Endothelial cell of umbilical vein (primary cell): Measurements from ENCODE around the gene NUAK1. TPM values are rescaled to one million over a fixed set of nuclear protein-coding genes. Genes with fewer than 3 reads are reported as not detected.

Source experiments
- BruUV-seq: library from RNA; stranded (reverse); fragments of 400-500 nt; replicated peaks from 2 replicates; lab custom pipeline; 2021; lab: Mats Ljungman, UMichigan
- CTCF ChIA-PET: fragments of 300-600, 350-600 bp; sonication (Branson Sonifier 250); formaldehyde crosslinking; loops from one replicate; lab custom pipeline; 2021; ENCODE audit warnings: antibody characterized with exemption, inconsistent platforms; lab: Charles Lee
- POLR2A ChIA-PET: fragments of 300-600, 350-600 bp; sonication (Branson Sonifier 250); formaldehyde crosslinking; loops from one replicate; lab custom pipeline; 2021; ENCODE audit warnings: antibody characterized with exemption, inconsistent platforms; lab: Charles Lee
- DNase-seq: peaks from one replicate; pipeline ENCODE4 v3.0.0-alpha.2; 2011; ENCODE audit warnings: low read depth, low spot score
- FAIRE-seq: peaks from 2 replicates; lab custom pipeline; 2011; peaks lifted over from hg19 to GRCh38; lab: Jason Lieb, UNC
- H2AFZ ChIP-seq: 2 replicates; pipeline ENCODE4 v1.6.0; 2012; ENCODE audit warnings: low read depth, low read length, control low read depth, inconsistent platforms
- H3K27ac ChIP-seq: 2 replicates; pipeline ENCODE4 v1.5.1; 2011; ENCODE audit warnings: low read depth, mild to moderate bottlenecking, control low read depth, low read length, moderate library complexity; ENCODE audit not compliant: insufficient read depth
- H3K27me3 ChIP-seq, 2 experiments: 2 replicates each; pipeline versions ENCODE4 v1.6.0 to v1.6.1; 2011; ENCODE audit warnings: low read length in 2 of 2, mixed read lengths in 1 of 2; ENCODE audit not compliant: control insufficient read depth in 2 of 2, insufficient read depth in 2 of 2
- H3K36me3 ChIP-seq, 2 experiments: 2 replicates in 1 of 2; 3 replicates in 1 of 2; pipeline ENCODE4 v1.5.1; 2011; ENCODE audit warnings: low read length in 2 of 2, mild to moderate bottlenecking in 1 of 2, moderate library complexity in 1 of 2; ENCODE audit not compliant: control insufficient read depth in 2 of 2, insufficient read depth in 2 of 2; ENCODE audit errors: extremely low read depth in 1 of 2
- H3K4me1 ChIP-seq: 3 replicates; pipeline ENCODE4 v1.5.1; 2011; ENCODE audit warnings: mild to moderate bottlenecking, low read length; ENCODE audit not compliant: control insufficient read depth, insufficient read depth; ENCODE audit errors: extremely low read depth
- H3K4me2 ChIP-seq: 2 replicates; pipeline ENCODE4 v1.6.1; 2011; ENCODE audit warnings: low read length, control low read depth, mixed read lengths; ENCODE audit not compliant: insufficient read depth
- H3K4me3 ChIP-seq, 3 experiments: fragments of 200-600 bp in 1 of 3; sonication (generic), shearing (Covaris generic) in 1 of 3; replicated peaks in 1 of 3; 2 replicates each; pipeline ENCODE4 v1.5.1; 2011 to 2016; ENCODE audit warnings: control low read depth in 3 of 3, low read length in 3 of 3, mild to moderate bottlenecking in 2 of 3, inconsistent platforms in 1 of 3, low read depth in 1 of 3, moderate library complexity in 1 of 3; ENCODE audit not compliant: insufficient read depth in 1 of 3
- H3K79me2 ChIP-seq: 2 replicates; pipeline ENCODE4 v1.6.0; 2012; ENCODE audit warnings: low read length, inconsistent platforms; ENCODE audit not compliant: control insufficient read depth, insufficient read depth
- H3K9ac ChIP-seq: replicated peaks from 2 replicates; pipeline ENCODE3; 2011; ENCODE audit warnings: low read length, control low read depth; ENCODE audit not compliant: insufficient read depth; ENCODE audit errors: extremely low read depth
- H3K9me1 ChIP-seq: replicated peaks from 3 replicates; pipeline ENCODE4 v1.6.0; 2011; ENCODE audit warnings: mild to moderate bottlenecking, low read length; ENCODE audit not compliant: control insufficient read depth, insufficient read depth; ENCODE audit errors: extremely low read depth
- H3K9me3 ChIP-seq: replicated peaks from 2 replicates; pipeline ENCODE4 v1.5.1; 2012; ENCODE audit warnings: low read length, inconsistent platforms; ENCODE audit not compliant: control insufficient read depth, insufficient read depth
- H4K20me1 ChIP-seq: replicated peaks from 2 replicates; pipeline ENCODE3; 2011; ENCODE audit warnings: mild to moderate bottlenecking, low read length; ENCODE audit not compliant: control insufficient read depth, insufficient read depth; ENCODE audit errors: extremely low read depth
- EZH2 ChIP-seq: IDR thresholded peaks from 2 replicates; pipeline ENCODE4 v1.6.1; 2012; ENCODE audit warnings: borderline replicate concordance, low read depth, mild to moderate bottlenecking, moderate library complexity, low read length, inconsistent platforms; ENCODE audit not compliant: severe bottlenecking
- FOS ChIP-seq: IDR thresholded peaks from 2 replicates; pipeline ENCODE4 v1.6.1; 2011; ENCODE audit warnings: mild to moderate bottlenecking, low read length, moderate library complexity, borderline replicate concordance; ENCODE audit not compliant: insufficient read depth
- GATA2 ChIP-seq: IDR thresholded peaks from 2 replicates; pipeline ENCODE4 v1.7.0; 2011; ENCODE audit warnings: low read depth, mild to moderate bottlenecking, moderate library complexity, mixed read lengths, low read length; ENCODE audit not compliant: insufficient read length, insufficient read depth
- JUN ChIP-seq: IDR thresholded peaks from 2 replicates; pipeline ENCODE4 v1.6.1; 2011; ENCODE audit warnings: borderline replicate concordance, low read depth; ENCODE audit not compliant: insufficient read length, insufficient read depth
- MYC ChIP-seq: IDR thresholded peaks from one replicate; pipeline ENCODE4 v1.6.1; 2011; ENCODE audit warnings: mild to moderate bottlenecking, low read depth, low read length
- POLR2A ChIP-seq: IDR thresholded peaks from 2 replicates; pipeline ENCODE4 v1.6.1; 2012; ENCODE audit warnings: low read depth, mild to moderate bottlenecking, control low read depth, low read length
- POLR2AphosphoS5 ChIP-seq: IDR thresholded peaks from 2 replicates; pipeline ENCODE4 v1.6.1; 2012; ENCODE audit warnings: low read depth, mild to moderate bottlenecking, control low read depth, low read length, moderate library complexity; ENCODE audit not compliant: insufficient read depth
- dilution Hi-C: fragments of 300-500 bp; cut with MboI; formaldehyde crosslinking; loops from one replicate; pipeline ENCODE4 v1.15.0; 2019; ENCODE audit warnings: low sequenced_read_pairs; ENCODE audit not compliant: extremely low pct_ligation_motif_present
- intact Hi-C: fragments of 100-400 bp; cut with micrococcal nuclease; formaldehyde crosslinking; loops from one replicate; pipeline ENCODE4 v1.10.0; 2022
- polyA plus RNA-seq, 4 experiments: library from polyadenylated mRNA; depleted of rRNA in 3 of 4; stranded (reverse) in 3 of 4; unstranded in 1 of 4; fragments of >200 nt; gene quantifications; 2 replicates each; pipeline versions ENCODE4 v1.2.1 to v1.2.3, GENCODE V29; 2011 to 2012; ENCODE audit warnings: missing spikeins in 1 of 4
- total RNA-seq: library from RNA; stranded (reverse); gene quantifications from 2 replicates; pipeline ENCODE4 v1.2.3, GENCODE V29; 2021
- TF ChIP-seq, protein P1 (sequence below), 2 donors: IDR thresholded peaks; 1 replicate in 1 of 2; 2 replicates in 1 of 2; pipeline ENCODE4 v1.5.1; 2011; ENCODE audit warnings: low read length in 2 of 2, mild to moderate bottlenecking in 2 of 2, moderate library complexity in 2 of 2, control low read depth in 1 of 2, inconsistent platforms in 1 of 2, low read depth in 1 of 2; ENCODE audit not compliant: insufficient read depth in 1 of 2; ENCODE audit errors: extremely low read depth in 1 of 2
- TF ChIP-seq, protein P2 (sequence below): IDR thresholded peaks from 2 replicates; pipeline ENCODE4 v1.6.1; 2011; ENCODE audit not compliant: insufficient read depth, insufficient read length

NUAK1 gene
- total and polyA plus RNA-seq, 2 donors (not counting 3 experiments of a cell fraction or from before 2014, with no cell fraction given) = 34.2 to 39.7 TPM

DNA sequence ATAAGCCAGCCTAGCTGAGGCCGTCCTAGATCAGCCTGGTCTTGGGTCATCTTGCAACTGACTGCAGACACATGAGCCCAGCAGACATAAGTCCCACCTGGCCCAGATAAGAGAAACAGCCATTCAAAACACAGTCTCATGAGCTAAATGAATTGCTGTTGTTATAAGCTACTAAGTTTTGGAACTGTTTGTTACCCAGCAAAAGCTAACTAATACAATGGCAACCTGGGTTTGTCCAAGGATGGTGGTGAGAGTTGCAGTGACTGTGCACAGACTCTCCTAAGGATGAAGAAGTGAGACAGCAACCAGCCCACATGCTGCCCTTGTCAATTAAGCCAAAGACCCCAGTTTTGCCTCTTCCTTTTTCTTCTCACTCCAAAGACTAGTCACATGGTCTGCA is 22.2 kb upstream of the NUAK1 start:
- dilution Hi-C loops (no loop called here), intact Hi-C loops (no loop called here)
- H3K27me3 ChIP-seq = peaks cover 10 to 16% of the 10 kb centered on the region in 2 experiments
- no peak overlapping the region for H3K9ac ChIP-seq
- no peak overlapping the region for H3K4me2 ChIP-seq
- H3K9me1 ChIP-seq = no peaks in the 10 kb centered on the region
- no peak overlapping the region for H3K27ac ChIP-seq
- H3K4me1 ChIP-seq = no peaks in the 10 kb centered on the region
- ChIA-PET CTCF (interaction anchor here (0.7 to 2.6 kb wide), 3 partner anchors 10 to 63 kb away, joined by 3 to 9 read pairs (median 5); no protein-coding TSS in a partner anchor), POLR2A (no interaction called here)
- H3K36me3 ChIP-seq = no peaks in the 10 kb centered on the region
- H2AFZ ChIP-seq = no peak overlapping the region
- H4K20me1 ChIP-seq = no peaks in the 10 kb centered on the region
- no peaks in the 10 kb centered on the region for H3K79me2 ChIP-seq
- H3K4me3 ChIP-seq = no peak overlapping the region
- no TSS peak for BruUV-seq
- DNase-seq (no peak), FAIRE-seq (no peak)
- no peaks in the 10 kb centered on the region for H3K9me3 ChIP-seq
- TF ChIP-seq, protein P1, sequence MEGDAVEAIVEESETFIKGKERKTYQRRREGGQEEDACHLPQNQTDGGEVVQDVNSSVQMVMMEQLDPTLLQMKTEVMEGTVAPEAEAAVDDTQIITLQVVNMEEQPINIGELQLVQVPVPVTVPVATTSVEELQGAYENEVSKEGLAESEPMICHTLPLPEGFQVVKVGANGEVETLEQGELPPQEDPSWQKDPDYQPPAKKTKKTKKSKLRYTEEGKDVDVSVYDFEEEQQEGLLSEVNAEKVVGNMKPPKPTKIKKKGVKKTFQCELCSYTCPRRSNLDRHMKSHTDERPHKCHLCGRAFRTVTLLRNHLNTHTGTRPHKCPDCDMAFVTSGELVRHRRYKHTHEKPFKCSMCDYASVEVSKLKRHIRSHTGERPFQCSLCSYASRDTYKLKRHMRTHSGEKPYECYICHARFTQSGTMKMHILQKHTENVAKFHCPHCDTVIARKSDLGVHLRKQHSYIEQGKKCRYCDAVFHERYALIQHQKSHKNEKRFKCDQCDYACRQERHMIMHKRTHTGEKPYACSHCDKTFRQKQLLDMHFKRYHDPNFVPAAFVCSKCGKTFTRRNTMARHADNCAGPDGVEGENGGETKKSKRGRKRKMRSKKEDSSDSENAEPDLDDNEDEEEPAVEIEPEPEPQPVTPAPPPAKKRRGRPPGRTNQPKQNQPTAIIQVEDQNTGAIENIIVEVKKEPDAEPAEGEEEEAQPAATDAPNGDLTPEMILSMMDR (IDR thresholded peaks at IDR 0.05; ENCODE audit: extremely low read depth in 1 of 2, insufficient read depth in 1 of 2, low read depth in 1 of 2, low read length in 2 of 2) = no peak
- TF ChIP-seq JUN (no peak), EZH2 (no peak), POLR2AphosphoS5 (no peak), GATA2 (no peak), FOS (no peak), MYC (no peak), POLR2A (no peak)
- TF ChIP-seq, protein P2, sequence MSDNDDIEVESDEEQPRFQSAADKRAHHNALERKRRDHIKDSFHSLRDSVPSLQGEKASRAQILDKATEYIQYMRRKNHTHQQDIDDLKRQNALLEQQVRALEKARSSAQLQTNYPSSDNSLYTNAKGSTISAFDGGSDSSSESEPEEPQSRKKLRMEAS = no peak
